Adrenal gland (tissue), 12 donors: ENCODE results near the gene ZNF862. TPM values are rescaled to one million over a fixed set of nuclear protein-coding genes. Genes with fewer than 3 reads are reported as not detected.

Experiments used
- DNase-seq, 7 donors: peaks; one replicate each; pipeline ENCODE4 v3.0.0-alpha.2; 2019 to 2020
- H3K27ac ChIP-seq, 5 donors: fragments of 200-600 bp; sonication (generic) in 4 of 5; 1 replicate in 3 of 5; 2 replicates in 2 of 5; pipeline versions ENCODE4 v1.5.1 to v1.8.0; 2016 to 2020; ENCODE audit warnings: mild to moderate bottlenecking in 1 of 5
- H3K27me3 ChIP-seq: fragments of 200-600 bp; 2 replicates; pipeline ENCODE4 v1.8.0; 2021
- H3K36me3 ChIP-seq, 2 donors: fragments of 200-600 bp; replicated peaks in 1 of 2; 1 replicate in 1 of 2; 2 replicates in 1 of 2; pipeline versions ENCODE4 v1.5.1 to v1.8.0; 2018 to 2022
- H3K4me1 ChIP-seq, 2 donors: fragments of 200-600 bp; replicated peaks in 1 of 2; 1 replicate in 1 of 2; 2 replicates in 1 of 2; pipeline versions ENCODE4 v1.5.1 to v1.8.0; 2018 to 2021
- H3K4me3 ChIP-seq, 4 donors: fragments of 200-600 bp; sonication (generic) in 3 of 4; one replicate each; pipeline ENCODE4 v1.5.1; 2016 to 2018
- H3K9me3 ChIP-seq, 3 donors: fragments of 200-600 bp; sonication (generic) in 1 of 3; replicated peaks in 1 of 3; 1 replicate in 2 of 3; 2 replicates in 1 of 3; pipeline versions ENCODE4 v1.5.1 to v1.8.0; 2016 to 2021
- POLR2A ChIP-seq, 2 donors: fragments of 450-650 bp; IDR thresholded peaks; one replicate each; pipeline ENCODE4 v1.6.1; 2017; ENCODE audit warnings: antibody characterized with exemption in 2 of 2, mild to moderate bottlenecking in 2 of 2, moderate library complexity in 1 of 2
- WGBS, 4 donors: extraction: QIAGEN DNeasy Blood & Tissue Kit in 2 of 4; methylation state at CpG; one replicate each; pipeline versions ENCODE4 v1.1.5 to v1.1.7; 2013 to 2017; 5-methylcytosine and 5-hydroxymethylcytosine counted together
- intact Hi-C, 2 donors: fragments of 100-400 bp; cut with DNase I; formaldehyde crosslinking; loops; one replicate each; pipeline versions ENCODE4 v1.14.1 to v1.15.0; 2022 to 2023
- polyA plus RNA-seq, 3 donors: library from polyadenylated mRNA; stranded (reverse); fragments of 200-250 nt in 2 of 3; fragments of 350-450 nt in 1 of 3; fragmentation: Illumina TruSeq in 1 of 3; extraction: RNeasy Lipid Tissue Mini Kit (QIAGEN cat#74804) in 1 of 3; gene quantifications; one replicate each; pipeline ENCODE4 v1.2.3, GENCODE V29; 2013 to 2014
- total RNA-seq, 9 donors: library from RNA; depleted of rRNA in 4 of 9; stranded (reverse); fragments of >200 nt in 4 of 9; fragments of 120-200 nt in 1 of 9; fragmentation: NEBNext Ultra II Directional in 1 of 9; extraction: Animal tissue kit (Norgen Biotek cat#: 25700) in 1 of 9; gene quantifications; one replicate each; pipeline versions ENCODE4 v1.1.0 to v1.2.4, GENCODE V29; 2013 to 2023
- TF ChIP-seq, protein P1 (sequence below), 6 experiments: fragments of 450-650 bp in 4 of 6; fragments of 200-600 bp in 2 of 6; sonication (generic) in 1 of 6; IDR thresholded peaks; 1 replicate in 5 of 6; 2 replicates in 1 of 6; pipeline versions ENCODE4 v1.5.1 to v1.8.0; 2016 to 2021; ENCODE audit warnings: antibody characterized with exemption in 6 of 6, mild to moderate bottlenecking in 2 of 6, moderate library complexity in 1 of 6
- donor health status: healthy with polysubstance abuse.
- donor health status: Bipolar disorder and iron deficiency.
- donor health status: DM: yes; HTN: yes; CAD: no.
- donor health status: DM: no; HTN: no; CAD: no.
- donor health status: DM: no; HTN: no; CAD: no.
- donor health status: DM: yes; HTN: yes; CAD: no.

ZNF862 gene
- total and polyA plus RNA-seq, 12 donors = 7.3 to 32.9 (median 13.9) TPM

DNA sequence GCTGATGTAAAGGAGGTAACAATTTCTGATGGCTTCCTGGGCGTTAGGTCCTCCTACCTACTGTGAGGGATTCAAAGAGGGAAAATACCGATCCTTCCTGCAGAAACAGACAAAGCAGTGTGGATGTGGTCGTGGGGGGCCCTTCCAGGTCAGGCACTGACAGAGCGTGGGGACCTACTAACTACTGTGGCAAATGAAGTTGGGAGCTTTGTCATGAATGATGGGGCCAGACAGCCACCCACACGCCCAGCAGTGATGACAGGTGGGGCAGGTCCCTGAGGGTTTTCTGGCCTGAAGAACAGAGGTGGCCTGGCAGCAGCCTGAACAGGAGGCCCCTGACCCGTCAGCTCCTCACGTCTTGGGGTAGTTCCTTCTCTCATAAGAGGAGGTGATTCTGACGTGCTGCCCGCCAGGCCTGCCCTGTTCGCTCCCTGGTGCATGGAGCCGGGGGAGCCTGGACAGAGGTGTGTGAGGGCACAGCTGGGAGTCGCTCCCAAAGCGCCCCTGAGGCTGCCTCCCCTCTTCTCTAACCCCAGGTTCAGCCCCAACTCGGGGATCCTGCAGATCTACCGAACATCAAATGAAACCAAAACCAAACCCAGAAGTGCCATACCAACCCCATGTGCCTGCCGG lies 39.8 kb downstream of the ZNF862 start:
- 88 to 92% (median 91%) methylated on average over 13 to 16 of the region's 16 CpGs for WGBS, 4 donors
- TF ChIP-seq, protein P1, sequence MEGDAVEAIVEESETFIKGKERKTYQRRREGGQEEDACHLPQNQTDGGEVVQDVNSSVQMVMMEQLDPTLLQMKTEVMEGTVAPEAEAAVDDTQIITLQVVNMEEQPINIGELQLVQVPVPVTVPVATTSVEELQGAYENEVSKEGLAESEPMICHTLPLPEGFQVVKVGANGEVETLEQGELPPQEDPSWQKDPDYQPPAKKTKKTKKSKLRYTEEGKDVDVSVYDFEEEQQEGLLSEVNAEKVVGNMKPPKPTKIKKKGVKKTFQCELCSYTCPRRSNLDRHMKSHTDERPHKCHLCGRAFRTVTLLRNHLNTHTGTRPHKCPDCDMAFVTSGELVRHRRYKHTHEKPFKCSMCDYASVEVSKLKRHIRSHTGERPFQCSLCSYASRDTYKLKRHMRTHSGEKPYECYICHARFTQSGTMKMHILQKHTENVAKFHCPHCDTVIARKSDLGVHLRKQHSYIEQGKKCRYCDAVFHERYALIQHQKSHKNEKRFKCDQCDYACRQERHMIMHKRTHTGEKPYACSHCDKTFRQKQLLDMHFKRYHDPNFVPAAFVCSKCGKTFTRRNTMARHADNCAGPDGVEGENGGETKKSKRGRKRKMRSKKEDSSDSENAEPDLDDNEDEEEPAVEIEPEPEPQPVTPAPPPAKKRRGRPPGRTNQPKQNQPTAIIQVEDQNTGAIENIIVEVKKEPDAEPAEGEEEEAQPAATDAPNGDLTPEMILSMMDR (IDR thresholded peaks at IDR 0.05) = no peak
- no peak for TF ChIP-seq POLR2A (IDR thresholded peaks at IDR 0.05)
- Histone ChIP-seq H3K9me3 (no peaks in the 10 kb centered on the region), H3K4me3 (no peak overlapping the region), H3K27ac (no peak overlapping the region), H3K36me3 (no peaks in the 10 kb centered on the region), H3K4me1 (peaks cover 9 to 11% of the 10 kb centered on the region in 2 donors), H3K27me3 (no peaks in the 10 kb centered on the region)
- intact Hi-C loops = no loop called here
- peak in 1 of 7 donors; percentile 50 for DNase-seq

DNA sequence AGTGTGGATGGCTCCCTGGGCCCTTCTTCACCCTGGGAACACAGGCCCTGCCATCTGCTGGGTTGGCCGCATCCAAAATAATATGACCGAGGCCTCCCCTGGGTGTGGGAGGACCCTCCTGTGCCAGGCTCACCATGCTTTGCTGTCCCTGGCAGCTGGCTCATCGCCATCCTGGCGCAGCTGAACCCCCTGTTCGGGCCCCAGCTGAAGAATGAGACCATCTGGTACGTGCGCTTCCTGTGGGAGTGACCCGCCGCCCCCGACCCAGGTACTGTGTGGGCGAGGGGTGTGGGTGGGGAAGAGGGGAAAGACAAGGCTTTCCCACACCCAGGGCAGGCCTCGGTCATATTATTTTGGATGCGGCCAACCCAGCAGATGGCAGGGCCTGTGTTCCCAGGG lies 40.3 kb downstream of the ZNF862 start:
- H3K4me3 ChIP-seq = no peak overlapping the region
- H3K36me3 ChIP-seq = no peaks in the 10 kb centered on the region
- peak in 1 of 7 donors; percentile 19 for DNase-seq
- H3K9me3 ChIP-seq = no peaks in the 10 kb centered on the region
- TF ChIP-seq, protein P1 (IDR thresholded peaks at IDR 0.05) = no peak
- no peak for TF ChIP-seq POLR2A (IDR thresholded peaks at IDR 0.05)
- H3K27ac ChIP-seq = no peak overlapping the region
- H3K4me1 ChIP-seq = peaks cover 8 to 15% of the 10 kb centered on the region in 2 donors
- H3K27me3 ChIP-seq = no peaks in the 10 kb centered on the region
- intact Hi-C loops = no loop called here
- 88 to 90% (median 89%) methylated on average over 5 to 13 of the region's 13 CpGs for WGBS, 4 donors

DNA sequence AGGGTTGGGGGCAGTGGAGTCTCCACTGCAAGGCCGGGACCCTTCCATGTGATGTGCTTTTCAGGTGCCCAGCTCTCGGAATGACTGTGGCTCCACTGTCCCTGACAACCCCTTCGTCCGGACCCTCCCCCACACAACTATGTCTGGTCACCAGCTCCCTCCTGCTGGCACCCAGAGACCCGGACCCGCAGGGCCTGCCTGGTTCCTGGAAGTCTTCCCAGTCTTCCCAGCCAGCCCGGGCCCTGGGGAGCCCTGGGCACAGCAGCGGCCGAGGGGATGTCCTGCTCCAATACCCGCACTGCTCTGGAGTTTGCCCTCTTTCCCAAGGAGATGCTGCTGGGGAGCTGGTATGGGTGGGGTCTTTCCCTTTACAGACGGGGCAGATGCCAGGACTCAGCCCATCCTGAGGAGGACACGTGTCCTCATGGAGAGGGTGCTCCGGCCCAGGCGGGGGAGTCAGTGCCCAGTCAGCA lies 41.1 kb downstream of the ZNF862 start:
- Histone ChIP-seq H3K27me3 (no peaks in the 10 kb centered on the region), H3K36me3 (no peaks in the 10 kb centered on the region), H3K4me1 (peaks cover 4 to 19% of the 10 kb centered on the region in 2 donors), H3K9me3 (no peaks in the 10 kb centered on the region), H3K27ac (no peak overlapping the region), H3K4me3 (no peak overlapping the region)
- TF ChIP-seq, protein P1 (IDR thresholded peaks at IDR 0.05) = no peak
- TF ChIP-seq POLR2A (IDR thresholded peaks at IDR 0.05) = no peak
- intact Hi-C loops = no loop called here
- DNase-seq = peak in 1 of 7 donors; percentile 13
- 77 to 92% (median 88%) methylated on average over 7 to 14 of the region's 14 CpGs for WGBS, 4 donors

DNA sequence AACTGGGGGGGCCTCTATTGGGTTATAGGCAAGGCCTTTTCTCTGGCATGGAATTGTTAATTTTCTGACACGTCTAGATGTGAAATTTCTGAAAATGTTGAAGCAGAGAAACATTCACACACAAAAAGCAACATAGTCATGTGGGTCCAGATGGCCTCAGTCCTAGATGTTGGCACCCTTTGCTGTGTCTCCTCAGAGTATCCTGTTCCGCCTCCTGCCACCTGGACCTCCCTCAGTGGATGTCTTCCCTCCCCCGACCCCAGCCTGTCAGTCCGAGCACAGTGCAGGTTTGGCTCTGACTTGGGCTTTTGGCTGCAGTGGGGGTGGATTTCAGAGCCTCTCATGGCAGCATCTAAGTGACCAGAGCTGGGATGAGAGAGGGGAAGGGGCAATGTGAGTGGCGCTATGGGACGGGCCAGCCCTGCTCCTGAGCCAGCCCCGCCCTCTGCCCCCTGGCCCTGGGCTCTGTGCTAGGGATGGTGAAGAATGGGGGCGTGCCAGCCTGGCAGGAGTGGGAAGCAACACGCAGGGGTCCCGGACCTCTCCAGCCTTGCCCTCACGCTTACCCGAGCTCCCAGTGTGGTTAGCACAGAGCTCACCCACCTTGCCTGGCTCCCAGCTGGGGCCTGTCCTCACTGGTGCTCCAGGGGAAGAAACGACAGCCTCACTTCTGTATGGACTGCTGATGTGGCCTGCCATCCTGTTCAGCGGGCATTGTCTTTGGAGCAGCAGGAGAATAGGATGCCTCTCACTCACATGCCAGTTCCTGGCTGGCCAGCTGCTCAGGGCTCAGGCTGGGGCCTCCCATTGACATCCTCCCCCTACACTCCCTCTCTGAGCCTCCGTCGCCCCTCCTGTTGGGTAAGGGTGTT lies 41.8 kb downstream of the ZNF862 start:
- DNase-seq = peak in 2 of 7 donors; percentile 16 to 49
- TF ChIP-seq, protein P1 (IDR thresholded peaks at IDR 0.05) = no peak
- TF ChIP-seq POLR2A (IDR thresholded peaks at IDR 0.05) = no peak
- Histone ChIP-seq H3K9me3 (no peaks in the 10 kb centered on the region), H3K4me1 (peaks cover 0 to 17% of the 10 kb centered on the region in 2 donors), H3K36me3 (no peaks in the 10 kb centered on the region), H3K27me3 (no peaks in the 10 kb centered on the region), H3K27ac (no peak overlapping the region), H3K4me3 (no peak overlapping the region)
- WGBS, 4 donors = 87 to 91% (median 89%) methylated on average over 10 to 16 of the region's 16 CpGs
- intact Hi-C loops = no loop called here
